ENCODE measurements around the gene NUTM2B.
A peak's percentile ranks its signal among the peaks of the same experiment; 100 is the strongest.
"Not testable (repeated sequence)": the region's sequence is repeated elsewhere in the genome, so short reads cannot be mapped to it uniquely, and the experiment has no call there.

Gene NUTM2B, protein sequence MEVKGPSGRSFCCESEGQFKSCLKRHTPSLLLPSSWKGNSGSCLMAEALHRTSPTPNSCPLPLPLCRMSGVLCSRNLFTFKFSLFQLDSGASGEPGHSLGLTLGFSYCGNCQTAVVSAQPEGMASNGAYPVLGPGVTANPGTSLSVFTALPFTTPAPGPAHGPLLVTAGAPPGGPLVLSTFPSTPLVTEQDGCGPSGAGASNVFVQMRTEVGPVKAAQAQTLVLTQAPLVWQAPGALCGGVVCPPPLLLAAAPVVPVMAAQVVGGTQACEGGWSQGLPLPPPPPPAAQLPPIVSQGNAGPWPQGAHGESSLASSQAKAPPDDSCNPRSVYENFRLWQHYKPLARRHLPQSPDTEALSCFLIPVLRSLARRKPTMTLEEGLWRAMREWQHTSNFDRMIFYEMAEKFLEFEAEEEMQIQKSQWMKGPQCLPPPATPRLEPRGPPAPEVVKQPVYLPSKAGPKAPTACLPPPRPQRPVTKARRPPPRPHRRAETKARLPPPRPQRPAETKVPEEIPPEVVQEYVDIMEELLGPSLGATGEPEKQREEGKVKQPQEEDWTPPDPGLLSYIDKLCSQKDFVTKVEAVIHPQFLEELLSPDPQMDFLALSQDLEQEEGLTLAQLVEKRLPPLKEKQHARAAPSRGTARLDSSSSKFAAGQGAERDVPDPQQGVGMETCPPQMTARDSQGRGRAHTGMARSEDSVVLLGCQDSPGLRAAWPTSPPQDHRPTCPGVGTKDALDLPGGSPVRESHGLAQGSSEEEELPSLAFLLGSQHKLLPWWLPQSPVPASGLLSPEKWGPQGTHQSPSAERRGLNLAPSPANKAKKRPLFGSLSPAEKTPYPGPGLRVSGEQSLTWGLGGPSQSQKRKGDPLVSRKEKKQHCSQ

DNA sequence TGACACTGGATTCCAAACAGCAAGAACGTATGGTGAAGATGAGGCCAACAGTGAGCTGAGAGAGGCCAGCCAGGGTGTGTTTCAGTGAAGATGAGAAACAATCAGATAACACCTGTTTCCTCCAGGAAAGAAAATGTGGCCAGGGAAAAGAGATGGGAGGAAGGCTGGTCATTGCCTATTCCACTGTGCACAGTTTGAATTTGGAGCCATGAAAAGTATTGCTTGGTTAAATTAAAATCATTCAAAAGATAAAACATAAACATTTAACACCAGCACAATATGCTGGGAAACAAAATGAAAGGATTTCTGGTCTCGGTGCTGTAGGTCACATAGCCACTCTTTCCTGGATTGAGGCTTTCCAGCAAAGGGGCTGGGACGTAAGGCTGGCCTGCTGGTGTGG is at the start of gene NUTM2B:
NUTM2B (plus strand) TSS at position 301 of the 400 bp plus-strand sequence. CDS start 383 bp downstream, outside the sequence.
- not testable (repeated sequence) for DNase-seq

DNA sequence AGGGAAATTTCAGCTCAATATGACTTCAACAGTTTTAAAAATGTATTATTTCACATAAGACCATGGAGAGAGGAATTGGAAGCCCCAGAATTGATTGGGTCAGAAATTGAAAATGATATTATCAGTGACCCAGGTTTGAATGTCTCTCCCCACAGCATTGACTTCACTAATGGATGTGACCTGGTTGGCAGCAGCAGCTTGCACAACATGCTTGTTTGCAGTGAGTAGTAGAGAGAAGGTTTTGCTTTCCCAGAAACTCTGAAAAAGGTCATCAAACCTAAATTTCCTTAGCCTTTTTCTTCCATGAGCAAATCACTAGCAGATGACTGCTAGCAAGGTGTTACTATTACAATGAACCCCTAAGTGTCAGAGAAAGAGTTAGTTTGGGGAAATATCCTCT is 39.7 kb upstream of the NUTM2B start:
- not testable (repeated sequence) for DNase-seq

DNA sequence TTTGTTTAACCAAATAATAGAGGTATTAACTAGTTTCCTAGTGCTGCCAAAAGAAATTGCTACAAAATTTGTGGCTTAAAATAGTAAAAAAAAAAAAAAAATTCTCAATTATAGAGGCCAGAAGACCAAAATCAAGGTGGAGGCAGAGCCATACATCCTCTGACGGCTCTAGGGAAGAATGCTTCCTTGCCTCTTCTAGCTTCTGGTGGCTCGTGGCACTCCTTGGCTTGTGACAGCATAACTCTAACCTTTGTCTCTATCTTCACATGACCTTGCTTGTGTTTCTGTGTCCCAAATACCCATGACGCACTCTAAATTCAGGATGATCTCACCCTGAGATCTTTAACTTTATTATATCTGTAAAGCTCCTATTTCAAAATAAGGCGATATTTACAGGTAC is 38.3 kb upstream of the NUTM2B start:
- DNase-seq = not testable (repeated sequence)

DNA sequence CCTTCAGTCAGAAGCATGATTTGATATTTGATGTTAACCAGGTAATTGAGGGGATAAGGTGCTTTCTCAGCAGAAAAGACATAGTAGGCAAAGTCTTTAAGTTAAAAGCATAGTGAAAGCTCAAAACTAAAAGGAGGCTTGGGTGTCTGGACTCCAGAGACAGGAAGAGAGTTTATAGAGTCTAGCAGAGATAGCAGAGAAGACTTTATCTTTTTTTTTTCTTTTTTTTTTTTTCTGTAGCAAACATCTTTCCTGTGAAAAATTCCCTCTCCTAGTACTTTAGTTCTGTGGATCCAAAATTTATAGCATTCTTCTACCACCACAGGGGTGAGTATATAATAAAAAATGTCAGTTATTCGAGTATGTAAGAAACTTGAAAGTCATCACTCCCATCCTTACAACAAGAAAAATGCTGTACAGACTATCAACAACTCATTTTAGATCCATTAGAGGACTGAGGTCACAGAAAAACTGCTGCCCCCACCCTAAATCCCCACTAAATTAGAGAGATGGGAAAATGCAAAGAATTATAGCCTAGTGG is 33.7 kb upstream of the NUTM2B start:
- not testable (repeated sequence) for DNase-seq

DNA sequence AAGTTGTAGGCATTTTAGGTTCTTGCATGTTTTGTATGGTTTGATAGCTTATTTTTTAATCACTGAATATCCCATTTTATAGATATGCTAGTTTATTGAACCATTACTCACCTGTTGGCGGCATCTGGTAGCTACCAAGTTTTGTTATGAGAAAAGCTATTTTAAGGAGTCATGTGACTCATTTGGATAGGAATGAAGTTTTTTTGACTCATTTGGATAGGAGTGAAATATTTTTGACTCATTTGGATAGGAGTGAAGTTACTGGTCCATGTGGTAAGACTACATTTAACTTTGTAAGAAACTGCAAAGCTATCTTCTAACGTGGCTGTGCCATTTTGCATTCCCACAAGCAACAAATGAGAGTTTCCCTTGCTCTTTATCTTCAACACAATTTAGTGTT is 28.1 kb upstream of the NUTM2B start:
- DNase-seq = not testable (repeated sequence)

DNA sequence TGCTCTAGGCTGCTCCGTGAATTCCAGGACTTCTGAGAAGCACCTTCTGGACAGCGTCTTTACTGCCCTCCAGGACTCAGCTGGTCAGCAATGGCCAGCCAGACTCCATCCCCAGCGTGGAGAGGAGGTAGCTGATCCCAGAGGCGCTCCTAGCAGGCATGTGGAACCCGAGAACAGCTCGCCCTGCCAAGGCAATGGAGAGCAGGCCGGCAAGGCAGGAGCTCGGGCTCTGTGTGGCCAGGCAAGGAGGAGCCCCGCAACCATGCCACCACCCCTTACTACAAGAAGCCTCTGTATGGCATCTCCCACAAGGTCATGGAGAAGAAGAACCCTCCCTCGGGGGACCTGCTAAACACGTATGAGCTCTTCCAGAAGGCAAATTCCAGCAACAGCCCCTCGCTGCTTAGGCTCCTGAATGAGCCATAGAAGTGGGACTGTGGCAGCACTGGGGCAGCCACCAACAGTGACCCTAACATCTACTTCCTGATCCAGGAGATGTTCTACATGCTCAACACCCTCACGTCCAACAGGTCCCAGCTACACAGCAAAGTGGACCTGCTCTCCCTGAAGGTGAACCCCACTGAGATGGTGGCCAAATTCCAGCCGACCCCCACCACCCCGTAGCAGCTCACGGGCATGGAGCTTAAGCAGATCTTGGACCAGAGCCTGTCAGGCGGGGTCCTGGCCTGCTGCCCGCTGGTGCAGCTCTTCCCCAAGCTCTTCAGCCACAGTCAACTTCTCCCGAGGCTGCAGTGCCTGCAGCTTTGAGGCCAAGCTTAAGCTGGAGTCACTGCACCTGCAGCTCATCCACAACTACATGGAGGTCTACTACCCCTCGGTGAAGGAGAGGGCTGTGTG is 19.8 kb upstream of the NUTM2B start:
- DNase-seq = not testable (repeated sequence)

DNA sequence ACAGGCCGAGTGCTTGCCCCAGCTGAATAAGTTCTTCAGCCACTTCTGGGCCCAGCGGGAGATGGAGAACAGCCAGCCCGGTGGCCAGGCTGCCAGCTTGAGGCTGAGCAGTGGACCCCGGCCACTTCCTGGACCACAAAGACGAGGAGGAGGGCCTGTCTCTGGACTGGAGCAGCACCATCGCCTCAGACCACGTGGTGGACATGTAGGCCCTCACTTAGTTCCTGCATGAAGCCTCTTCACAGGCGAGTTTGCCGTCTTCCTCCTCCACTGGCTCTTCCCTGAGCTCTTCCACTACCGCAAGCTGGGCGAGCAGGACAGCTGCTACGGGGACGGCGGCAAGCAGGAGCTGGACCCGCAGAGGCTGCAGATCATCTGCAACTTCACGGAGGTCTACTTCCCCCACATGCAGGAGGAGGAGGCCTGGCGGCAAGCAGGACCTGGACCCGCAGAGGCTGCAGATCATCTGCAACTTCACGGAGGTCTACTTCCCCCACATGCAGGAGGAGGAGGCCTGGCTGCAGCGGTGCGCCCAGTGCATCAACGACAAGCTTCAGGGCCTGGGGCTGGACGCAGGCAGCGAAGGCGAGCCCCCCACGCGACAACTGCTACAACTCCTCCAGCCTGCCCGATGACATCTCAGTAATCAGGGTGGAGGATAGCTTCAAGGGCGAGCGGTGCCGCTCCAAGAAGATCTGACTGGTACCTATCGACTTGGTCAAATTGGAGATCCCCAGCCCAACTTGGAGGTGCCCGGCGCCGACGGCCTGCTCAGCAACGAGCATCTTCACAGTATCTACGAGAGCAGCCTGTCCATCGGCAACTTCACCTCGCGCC is 18.9 kb upstream of the NUTM2B start:
- not testable (repeated sequence) for DNase-seq

DNA sequence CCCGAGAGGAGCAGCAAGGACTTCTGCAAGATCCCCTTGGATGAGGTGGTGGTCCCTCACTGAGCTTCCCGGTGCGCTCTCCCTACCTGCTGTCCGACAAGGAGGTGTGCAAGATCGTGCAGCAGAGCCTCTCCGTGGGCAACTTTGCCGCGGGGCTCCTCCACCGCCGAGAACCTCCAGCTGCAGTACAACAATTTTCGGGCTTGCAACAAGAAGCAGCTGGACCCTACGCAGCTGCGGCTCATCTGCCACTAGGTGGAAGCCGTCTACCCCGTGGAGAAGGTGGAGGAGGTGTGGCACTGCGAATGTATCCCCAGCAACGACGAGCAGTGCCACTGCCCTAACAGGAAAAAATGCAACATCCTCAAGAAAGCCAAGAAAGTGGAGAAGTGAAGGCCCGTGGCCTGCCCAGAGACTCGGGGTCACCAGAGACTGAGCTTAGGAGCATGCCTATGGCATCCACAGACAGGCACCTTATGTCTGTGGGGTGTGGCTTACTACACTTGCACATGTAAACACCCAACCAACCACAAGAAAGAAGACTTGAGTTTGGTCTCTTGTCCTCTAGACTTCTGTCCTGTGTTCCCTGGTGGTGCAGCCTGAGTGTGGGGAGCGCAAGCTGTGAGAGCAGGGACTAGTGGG is 17.9 kb upstream of the NUTM2B start:
- peak; percentile 30 for DNase-seq

DNA sequence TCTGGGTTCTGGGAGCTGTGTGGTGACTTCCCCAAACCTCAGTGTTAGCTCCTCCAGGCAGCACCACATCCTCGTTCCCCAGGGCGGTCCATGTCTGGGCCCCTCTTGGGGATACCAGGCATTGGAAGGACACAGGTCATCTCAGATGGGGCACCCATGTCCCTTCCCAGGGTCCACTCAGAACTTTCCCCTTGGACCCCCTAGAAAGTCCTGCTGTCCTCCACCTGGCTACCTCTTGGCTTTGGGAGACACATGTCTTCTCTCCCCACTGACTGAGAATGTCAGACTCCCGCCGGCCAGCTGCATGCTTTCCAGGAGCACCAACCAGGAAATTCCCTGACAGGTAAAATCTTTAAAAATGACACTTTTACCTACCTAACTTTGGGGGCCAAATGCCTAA is 16.4 kb upstream of the NUTM2B start:
- not testable (repeated sequence) for DNase-seq

DNA sequence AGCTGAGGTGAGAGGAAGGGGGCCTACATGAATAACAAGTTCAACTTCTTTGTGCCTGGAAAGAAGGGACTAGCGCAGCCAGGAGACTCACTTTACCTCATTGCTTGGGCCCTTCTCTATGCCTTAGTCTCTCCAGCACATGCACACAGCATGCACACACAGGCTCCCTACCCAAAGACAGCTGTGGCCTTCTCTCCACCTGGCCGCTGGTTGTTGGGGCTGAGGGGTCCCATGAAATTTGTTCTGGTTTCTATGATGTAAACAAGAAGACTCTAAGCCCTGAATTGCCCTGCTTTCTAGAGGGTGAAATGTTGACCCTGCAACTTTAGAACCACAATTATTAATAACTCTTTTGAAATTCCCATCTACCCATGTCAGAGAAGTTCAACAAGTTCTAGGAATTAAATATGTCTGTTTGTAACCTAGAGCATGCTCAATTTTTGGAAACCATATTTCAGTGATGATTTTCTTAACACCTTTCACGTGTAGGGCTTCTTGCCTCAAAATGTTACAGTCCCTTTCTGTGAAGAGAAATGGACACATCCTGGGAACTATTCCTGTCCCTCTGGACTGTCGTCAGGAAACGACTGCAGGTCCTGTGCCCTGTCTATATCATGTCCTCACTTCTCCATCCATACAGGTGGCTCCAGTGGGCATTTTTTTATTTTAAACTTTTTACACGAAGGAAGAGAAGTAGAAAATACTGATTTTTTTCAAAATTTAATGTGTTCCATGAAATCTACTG is 15.4 kb upstream of the NUTM2B start:
- not testable (repeated sequence) for DNase-seq

DNA sequence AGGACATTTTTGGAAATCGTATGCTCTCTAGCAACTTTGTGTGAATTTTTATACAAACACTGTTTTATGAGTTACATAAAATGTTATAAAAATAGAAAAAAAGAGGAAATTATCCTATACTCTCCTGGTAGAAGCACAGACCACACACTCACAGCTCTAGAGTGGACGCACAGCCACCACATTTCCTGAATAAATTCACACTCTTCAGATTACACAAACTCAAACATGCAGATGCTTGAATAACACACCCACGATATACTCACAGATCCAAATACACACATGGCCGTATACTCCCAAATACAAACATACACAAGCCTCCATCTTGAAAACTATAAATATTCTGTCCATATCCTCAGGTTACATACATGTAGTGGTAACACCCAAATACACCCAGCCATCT is 14.2 kb upstream of the NUTM2B start:
- DNase-seq = not testable (repeated sequence)

DNA sequence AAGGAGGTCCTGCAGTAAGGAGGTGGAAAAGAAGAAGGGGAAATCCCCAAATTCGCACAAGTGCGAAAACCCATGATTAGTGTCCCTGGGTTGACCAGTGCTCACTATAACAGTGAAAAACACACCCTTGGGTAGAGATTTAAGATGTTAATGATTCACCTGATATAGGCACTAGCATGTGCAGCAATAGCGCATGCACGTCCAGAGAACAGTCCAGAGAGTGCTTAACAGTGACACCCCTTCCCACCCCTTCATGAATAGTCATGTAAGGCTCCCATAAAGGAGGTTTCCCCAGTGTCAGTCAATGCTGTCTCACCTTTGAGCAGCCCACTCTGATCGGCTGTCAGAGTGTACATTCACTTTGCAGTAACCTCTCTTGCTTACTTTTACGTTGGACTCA is 6.4 kb upstream of the NUTM2B start:
- DNase-seq = not testable (repeated sequence)

DNA sequence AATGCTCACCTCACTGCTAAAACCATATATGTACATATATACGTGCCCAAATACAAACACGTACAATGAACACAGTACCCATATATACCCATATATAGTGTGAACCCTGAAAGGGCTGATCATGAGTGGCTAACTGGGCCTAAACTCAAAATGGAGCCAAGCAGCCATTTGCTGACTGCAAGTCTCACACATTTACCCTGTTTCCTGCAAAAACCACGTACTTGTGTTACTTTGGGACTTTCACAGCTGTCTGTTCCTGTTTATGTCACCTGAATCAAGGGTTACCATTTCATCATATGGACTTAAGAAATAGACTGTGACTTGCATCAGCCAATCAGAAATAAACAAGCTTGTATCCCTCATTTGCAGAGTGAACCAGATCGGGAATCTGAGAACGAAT is 5.9 kb upstream of the NUTM2B start:
- DNase-seq = not testable (repeated sequence)

DNA sequence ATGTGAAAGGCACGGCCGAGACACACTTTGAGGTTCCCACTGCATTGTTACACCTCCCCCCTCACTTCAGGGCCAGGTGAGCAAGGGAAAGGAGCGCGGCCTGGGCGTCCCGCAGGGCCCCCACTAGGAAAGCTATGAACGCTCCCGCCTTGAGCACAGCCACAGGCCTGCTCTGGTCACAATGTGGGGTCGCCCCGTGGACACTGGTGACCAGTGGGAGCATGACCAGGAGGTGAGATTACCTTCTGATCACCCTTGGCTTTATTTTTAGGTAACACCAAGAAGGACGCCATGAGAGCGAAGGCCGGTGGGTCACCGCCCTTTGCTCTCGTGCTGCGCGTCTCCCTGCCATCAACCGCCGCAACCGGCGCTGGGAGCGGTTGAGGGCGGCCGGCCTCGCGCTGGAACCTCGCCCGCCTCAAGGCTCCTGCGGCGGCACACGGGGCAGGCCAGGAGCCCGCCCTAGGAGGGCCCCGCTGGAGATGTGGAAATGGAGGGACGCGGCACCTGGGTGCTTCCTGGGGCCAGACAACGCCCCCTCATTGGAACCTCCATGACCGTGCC is 2.6 kb upstream of the NUTM2B start:
- DNase-seq = not testable (repeated sequence)

DNA sequence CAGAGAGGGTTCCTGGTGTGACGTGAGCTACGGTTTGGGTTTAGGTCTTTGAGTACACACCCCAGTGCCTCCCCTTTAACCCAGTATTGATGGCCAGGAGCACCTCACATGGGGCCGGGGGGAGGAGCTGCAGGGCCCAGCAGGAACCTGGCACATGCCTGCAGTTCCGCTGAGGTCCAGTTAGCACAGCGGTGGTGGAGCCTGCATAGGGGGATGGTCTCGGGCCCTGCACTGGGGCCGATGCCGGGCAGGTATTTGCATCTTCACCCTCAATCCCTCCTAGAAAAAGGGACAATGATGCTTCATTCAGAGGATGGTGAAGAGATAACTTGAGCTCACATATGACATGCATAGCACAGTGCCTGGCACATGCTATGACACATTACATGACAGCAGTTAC is 4.0 kb downstream of the NUTM2B start:
- not testable (repeated sequence) for DNase-seq

DNA sequence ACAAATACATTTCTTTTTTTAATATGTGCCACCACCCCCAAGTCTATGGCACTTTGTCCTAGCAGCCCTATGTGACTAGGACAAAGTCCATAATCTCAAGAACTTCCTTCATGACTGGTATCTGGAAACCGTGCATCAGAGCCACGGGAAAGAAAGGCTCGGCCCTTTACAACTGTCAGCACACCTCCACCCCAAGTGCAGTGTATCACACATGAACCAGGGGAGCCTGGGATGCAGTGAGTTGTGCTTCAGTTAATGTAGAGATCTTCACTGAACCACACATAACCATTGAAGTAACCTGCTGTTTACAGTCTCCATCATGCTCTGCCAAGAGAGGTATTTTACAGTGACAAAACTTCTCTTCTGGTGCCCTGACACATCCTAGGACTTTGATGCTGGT is 11.9 kb downstream of the NUTM2B start:
- not testable (repeated sequence) for DNase-seq

DNA sequence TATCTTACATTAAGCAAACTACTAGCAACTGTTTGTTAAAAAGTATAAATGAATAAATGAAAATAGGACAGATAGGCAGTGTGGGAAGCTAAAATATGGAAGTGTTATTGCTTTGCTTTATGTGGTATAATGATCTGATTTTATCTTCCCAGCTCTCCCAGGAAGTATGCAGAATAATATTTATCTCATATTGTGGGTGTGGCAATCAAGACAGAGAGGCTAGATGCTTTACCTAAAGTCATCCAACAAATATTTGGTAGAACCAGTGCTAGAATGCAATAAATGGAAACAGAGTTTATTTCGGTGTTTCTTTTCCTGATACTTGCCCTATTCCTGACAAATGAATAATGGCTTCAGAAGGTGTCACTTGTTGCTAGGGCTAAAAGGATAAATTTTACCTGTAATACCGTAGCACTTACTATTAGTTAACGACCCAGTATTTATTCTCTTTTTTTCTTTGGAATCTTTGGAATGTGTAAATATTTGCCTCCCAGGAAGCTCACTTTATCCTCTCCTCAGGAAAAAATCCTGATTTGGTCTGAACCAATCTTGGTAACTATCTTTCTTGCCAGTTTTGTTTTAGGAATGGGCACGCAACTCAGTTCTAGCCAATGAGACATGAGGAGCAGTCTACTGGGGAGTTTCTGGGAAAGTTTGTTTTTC is 14.0 kb downstream of the NUTM2B start:
- DNase-seq = not testable (repeated sequence)

DNA sequence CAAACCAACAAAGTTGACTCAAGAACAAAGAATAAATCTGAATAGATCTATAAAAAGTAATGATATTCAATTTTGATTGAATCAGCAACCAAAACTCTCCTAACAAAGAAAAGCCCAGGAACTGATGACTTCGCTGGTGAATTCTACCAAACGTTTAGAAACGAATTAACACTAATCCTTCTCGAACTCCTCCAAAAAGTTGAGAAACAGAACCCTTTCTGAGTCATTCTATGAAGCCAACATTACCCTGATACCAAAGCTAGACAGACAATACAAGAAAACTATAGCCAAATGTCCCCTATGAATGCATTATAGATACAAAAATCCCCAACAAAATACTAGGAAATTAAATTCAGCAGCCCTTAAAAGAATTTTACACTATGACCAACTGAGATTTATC is 17.0 kb downstream of the NUTM2B start:
- not testable (repeated sequence) for DNase-seq

DNA sequence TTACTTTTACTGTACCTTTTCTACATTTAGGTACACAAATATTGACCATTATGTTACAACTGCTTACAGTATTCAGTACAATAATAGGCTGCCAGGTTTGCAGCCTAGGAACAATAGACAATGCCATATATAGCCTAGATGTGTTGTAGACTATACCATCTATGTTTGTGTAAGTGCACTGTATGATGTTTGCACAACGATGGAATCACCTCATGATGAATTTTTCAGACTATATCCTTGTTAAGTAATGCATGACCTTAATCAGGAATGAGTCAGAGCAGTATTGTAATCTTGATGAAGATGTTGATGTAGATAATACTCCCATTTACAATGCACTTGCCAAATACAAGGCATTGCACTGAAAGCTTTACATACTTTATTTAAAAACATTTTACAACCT is 23.6 kb downstream of the NUTM2B start:
- not testable (repeated sequence) for DNase-seq
